Upper lobe of left lung (tissue), 4 donors: ENCODE data around the gene OCEL1.
"Not testable (repeated sequence)": the region's sequence is repeated elsewhere in the genome, so short reads cannot be mapped to it uniquely, and the experiment has no call there.

Experiments used
- CTCF ChIP-seq, 6 experiments: fragments of 450-650 bp in 4 of 6; fragments of 200-600 bp in 2 of 6; sonication (generic) in 2 of 6; IDR thresholded peaks; one replicate each; pipeline ENCODE4 v1.5.1; 2016 to 2019; ENCODE audit warnings: antibody characterized with exemption in 6 of 6
- POLR2A ChIP-seq, 4 donors: fragments of 450-650 bp; IDR thresholded peaks; one replicate each; pipeline ENCODE4 v1.5.1; 2016 to 2017; ENCODE audit warnings: antibody characterized with exemption in 4 of 4, mild to moderate bottlenecking in 2 of 4
- POLR2AphosphoS5 ChIP-seq, 2 donors: sonication (generic); formaldehyde crosslinking; IDR thresholded peaks; one replicate each; pipeline ENCODE4 v1.5.1; 2017; ENCODE audit warnings: antibody characterized with exemption in 2 of 2

GRCh38 chr19:17274892-17275291 lies 48.9 kb downstream of the OCEL1 start:
- not testable (repeated sequence) for TF ChIP-seq POLR2A, CTCF, POLR2AphosphoS5 (IDR thresholded peaks at IDR 0.05)
